K562 (cell line): ENCODE measurements around the gene SLC17A9. TPM values are rescaled to one million over a fixed set of nuclear protein-coding genes. Genes with fewer than 3 reads are reported as not detected.

Experiments
- ADNP ChIP-seq: fragments of 200-800 bp; sonication (Bioruptor generic); IDR thresholded peaks from 2 replicates; pipeline ENCODE4 v1.6.1; 2016; ENCODE audit warnings: missing genetic modification characterization, missing compliant biosample characterization
- C11orf30 ChIP-seq: fragments of 450-650 bp; IDR thresholded peaks from 2 replicates; pipeline ENCODE4 v1.6.1; 2016; ENCODE audit warnings: low read depth, mild to moderate bottlenecking
- CBX5 ChIP-seq: IDR thresholded peaks from 2 replicates; pipeline ENCODE4 v1.6.1; 2014; ENCODE audit warnings: low read depth, borderline replicate concordance
- CHCHD3 ChIP-seq: fragments of 250-450 bp; sonication (Bioruptor Pico); IDR thresholded peaks from 2 replicates; pipeline ENCODE4 v2.1.2; 2022; ENCODE audit warnings: mild to moderate bottlenecking
- GATAD2B ChIP-seq: fragments of 450-650 bp; IDR thresholded peaks from 2 replicates; pipeline ENCODE4 v1.6.1; 2017; ENCODE audit warnings: mild to moderate bottlenecking, borderline replicate concordance
- HIVEP1 ChIP-seq: fragments of 250-450 bp; sonication (Bioruptor Pico); IDR thresholded peaks from 2 replicates; pipeline ENCODE4 v1.4.0; 2020; ENCODE audit warnings: mild to moderate bottlenecking
- MAFG ChIP-seq: fragments of 450-650 bp; conservative IDR thresholded peaks from 2 replicates; pipeline ENCODE4 v1.6.1; 2016; ENCODE audit warnings: missing genetic modification characterization, missing compliant biosample characterization
- MCM3 ChIP-seq: fragments of 450-650 bp; IDR thresholded peaks from 2 replicates; pipeline ENCODE4 v1.6.1; 2016
- NCOA1 ChIP-seq: fragments of 450-650 bp; IDR thresholded peaks from 2 replicates; pipeline ENCODE4 v1.6.1; 2016; ENCODE audit warnings: low read depth
- NFE2L1 ChIP-seq: fragments of 450-650 bp; IDR thresholded peaks from 2 replicates; pipeline ENCODE4 v1.6.1; 2016; ENCODE audit warnings: missing genetic modification characterization, low read depth, mild to moderate bottlenecking, missing compliant biosample characterization, moderate library complexity, borderline replicate concordance
- NRF1 ChIP-seq, 2 experiments: fragments of 450-650 bp; IDR thresholded peaks in 1 of 2; conservative IDR thresholded peaks in 1 of 2; 2 replicates each; pipeline ENCODE4 v1.6.1; 2014; ENCODE audit warnings: mild to moderate bottlenecking in 2 of 2
- PCBP2 ChIP-seq: fragments of 200-400 bp; formaldehyde crosslinking; IDR thresholded peaks from 2 replicates; pipeline ENCODE4 v1.6.1; 2018; ENCODE audit warnings: low read length, low read depth, mild to moderate bottlenecking, moderate library complexity; ENCODE audit not compliant: poor library complexity, severe bottlenecking
- PTTG1 ChIP-seq: fragments of 450-650 bp; IDR thresholded peaks from 2 replicates; pipeline ENCODE4 v1.6.1; 2016; ENCODE audit warnings: low read depth, mild to moderate bottlenecking, missing genetic modification characterization, missing compliant biosample characterization
- PURB ChIP-seq: sonication (generic); formaldehyde crosslinking; IDR thresholded peaks from 2 replicates; pipeline ENCODE4 v1.9.0; 2021; ENCODE audit warnings: low read depth, mild to moderate bottlenecking, missing genetic modification reagents
- RAD51 ChIP-seq: fragments of 450-650 bp; IDR thresholded peaks from 2 replicates; pipeline ENCODE4 v1.7.1; 2016; ENCODE audit warnings: low read depth, mild to moderate bottlenecking, borderline replicate concordance
- SRSF9 ChIP-seq: fragments of 200-400 bp; formaldehyde crosslinking; IDR thresholded peaks from 2 replicates; pipeline ENCODE4 v1.6.1; 2017; ENCODE audit warnings: low read depth, low read length, borderline replicate concordance
- TEAD1 ChIP-seq, 2 experiments: fragments of 450-650 bp in 1 of 2; sonication (generic) in 1 of 2; formaldehyde crosslinking; IDR thresholded peaks; 2 replicates each; pipeline versions ENCODE4 v1.4.0 to v1.8.0; 2020 to 2022; ENCODE audit warnings: mild to moderate bottlenecking in 2 of 2, missing genetic modification reagents in 1 of 2
- ZNF232 ChIP-seq: sonication (generic); formaldehyde crosslinking; IDR thresholded peaks from 2 replicates; pipeline ENCODE4 v1.8.0; 2022; ENCODE audit warnings: mild to moderate bottlenecking, missing genetic modification reagents
- ZNF609 ChIP-seq: sonication (generic); formaldehyde crosslinking; IDR thresholded peaks from 2 replicates; pipeline ENCODE4 v1.8.1; 2023; ENCODE audit warnings: missing genetic modification reagents, mild to moderate bottlenecking, borderline replicate concordance
- ZNF639 ChIP-seq, 2 experiments: fragments of 200-800 bp in 1 of 2; sonication (Bioruptor generic) in 1 of 2; sonication (generic) in 1 of 2; formaldehyde crosslinking in 1 of 2; IDR thresholded peaks in 1 of 2; conservative IDR thresholded peaks in 1 of 2; 2 replicates each; pipeline versions ENCODE4 v1.5.0 to v1.6.1; 2016 to 2020; ENCODE audit warnings: missing compliant biosample characterization in 1 of 2, missing genetic modification characterization in 1 of 2, missing genetic modification reagents in 1 of 2
- polyA plus RNA-seq, 8 experiments: library from polyadenylated mRNA; depleted of rRNA in 4 of 8; stranded (reverse) in 5 of 8; unstranded in 3 of 8; fragments of >200 nt; fragmentation: Nextera tagmentation in 2 of 8; fragmentation: Illumina TruSeq in 1 of 8; extraction: Ambion mirVana in 2 of 8; extraction: Trizol in 1 of 8; gene quantifications; 2 replicates each; pipeline versions ENCODE4 v1.2.1 to v1.2.3, GENCODE V29; 2011 to 2014; ENCODE audit warnings: inconsistent platforms in 1 of 8, missing spikeins in 1 of 8
- total RNA-seq, 7 experiments: library from RNA; depleted of rRNA in 6 of 7; stranded (reverse); fragments of >200 nt in 6 of 7; fragmentation: Illumina TruSeq in 2 of 7; extraction: Trizol in 2 of 7; gene quantifications; 2 replicates each; pipeline versions ENCODE4 v1.2.1 to v1.2.3, GENCODE V29; 2011 to 2021; ENCODE audit warnings: low replicate concordance in 1 of 7
- TF ChIP-seq, protein P1 (sequence below): sonication (generic); formaldehyde crosslinking; IDR thresholded peaks from 2 replicates; pipeline ENCODE4 v1.8.1; 2023; ENCODE audit warnings: mild to moderate bottlenecking, missing genetic modification reagents

The SLC17A9 gene
- total and polyA plus RNA-seq, 9 of the 15 experiments (the other 6 are each of a cell fraction or from before 2014, with no cell fraction given): 0.04 to 0.31 TPM; not detected in 7

DNA sequence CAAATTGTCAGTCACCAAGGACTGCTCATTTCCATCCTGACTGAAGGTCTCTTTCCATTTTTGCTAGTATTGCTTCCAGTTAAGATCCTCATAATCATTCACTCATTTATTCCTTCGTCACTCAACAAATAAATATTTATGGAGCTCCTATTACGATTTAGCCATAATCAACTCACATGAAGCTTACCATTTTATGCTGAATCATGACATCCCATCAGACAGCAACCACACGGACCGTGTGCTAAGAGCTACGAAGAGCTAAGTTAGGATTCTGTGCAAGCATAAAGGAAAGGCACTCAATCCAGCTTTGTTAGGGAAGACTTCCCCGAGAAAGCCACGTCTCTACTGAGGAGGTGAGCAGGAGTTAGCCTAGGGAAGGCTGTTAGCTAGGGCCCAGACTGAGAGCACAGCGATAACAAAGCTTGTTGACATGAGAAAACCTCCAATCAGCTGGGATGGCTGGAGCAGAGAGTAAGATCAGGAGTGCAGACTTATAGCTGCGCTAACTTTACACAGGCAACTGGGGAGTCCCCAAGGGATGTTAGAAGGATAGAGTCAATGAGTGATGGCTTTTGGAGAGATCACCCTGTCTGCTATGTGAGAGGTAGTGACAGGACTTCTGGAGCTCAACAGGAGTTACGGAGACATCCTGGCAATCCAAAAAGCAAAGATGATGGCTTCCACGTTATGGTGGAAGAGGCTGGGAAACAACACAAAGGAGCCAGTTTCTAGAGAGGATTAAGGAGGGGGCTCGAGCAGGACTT lies 17.1 kb upstream of the SLC17A9 start (continued):
- TF ChIP-seq ZNF609 (CRISPR knock-in tag): no peak
- TF ChIP-seq NCOA1: no peak
- no peak for TF ChIP-seq CBX5
- no peak for TF ChIP-seq NRF1 (conservative IDR thresholded peaks at IDR 0.05 in 1 of 2, IDR thresholded peaks at IDR 0.05 in 1 of 2)
- no peak for TF ChIP-seq PURB (CRISPR knock-in tag)
- TF ChIP-seq MCM3: no peak
- peak; percentile 68 for TF ChIP-seq NFE2L1 (tag)
- no peak for TF ChIP-seq ADNP (tag)
- no peak for TF ChIP-seq TEAD1 (CRISPR knock-in tag; IDR thresholded peaks at IDR 0.05)
- no peak for TF ChIP-seq HIVEP1
- TF ChIP-seq, protein P1, sequence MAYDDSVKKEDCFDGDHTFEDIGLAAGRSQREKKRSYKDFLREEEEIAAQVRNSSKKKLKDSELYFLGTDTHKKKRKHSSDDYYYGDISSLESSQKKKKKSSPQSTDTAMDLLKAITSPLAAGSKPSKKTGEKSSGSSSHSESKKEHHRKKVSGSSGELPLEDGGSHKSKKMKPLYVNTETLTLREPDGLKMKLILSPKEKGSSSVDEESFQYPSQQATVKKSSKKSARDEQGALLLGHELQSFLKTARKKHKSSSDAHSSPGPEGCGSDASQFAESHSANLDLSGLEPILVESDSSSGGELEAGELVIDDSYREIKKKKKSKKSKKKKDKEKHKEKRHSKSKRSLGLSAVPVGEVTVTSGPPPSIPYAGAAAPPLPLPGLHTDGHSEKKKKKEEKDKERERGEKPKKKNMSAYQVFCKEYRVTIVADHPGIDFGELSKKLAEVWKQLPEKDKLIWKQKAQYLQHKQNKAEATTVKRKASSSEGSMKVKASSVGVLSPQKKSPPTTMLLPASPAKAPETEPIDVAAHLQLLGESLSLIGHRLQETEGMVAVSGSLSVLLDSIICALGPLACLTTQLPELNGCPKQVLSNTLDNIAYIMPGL (CRISPR knock-in tag): no peak
- no peak for TF ChIP-seq PCBP2
- no peak for TF ChIP-seq ZNF639 (CRISPR knock-in tag; conservative IDR thresholded peaks at IDR 0.05 in 1 of 2, IDR thresholded peaks at IDR 0.05 in 1 of 2)
- no peak for TF ChIP-seq GATAD2B
- no peak for TF ChIP-seq CHCHD3 (CRISPR knock-in tag)
- peak; percentile 94 for TF ChIP-seq C11orf30
- TF ChIP-seq MAFG (tag): peak; percentile 95
- TF ChIP-seq PTTG1: no peak
- TF ChIP-seq SRSF9: no peak
- no peak for TF ChIP-seq RAD51
- TF ChIP-seq ZNF232 (CRISPR knock-in tag): no peak
